A549 (cell line): ENCODE results near the gene KCTD1. TPM values are rescaled to one million over a fixed set of nuclear protein-coding genes. Genes with fewer than 3 reads are reported as not detected.
A peak's percentile ranks its signal among the peaks of the same experiment; 100 is the strongest.

Source experiments
- ATAC-seq, 2 experiments: fragments of 200-7000 bp in 1 of 2; fragments of >200 bp in 1 of 2; cut with Nextera tagmentation in 1 of 2; cut with Tn5 transposase in 1 of 2; 3 replicates each; pipeline versions ENCODE4 v1.8.0 to v1.9.1; 2018 to 2020; ENCODE audit warnings: mild to moderate bottlenecking in 1 of 2, moderate library complexity in 1 of 2
- CTCF ChIA-PET: fragments of 300-600 bp; sonication (Branson Sonifier 250); formaldehyde crosslinking; extraction: SDS; loops from one replicate; lab custom pipeline; 2021; ENCODE audit warnings: antibody characterized with exemption, inconsistent platforms; lab: Yijun Ruan, JAX
- POLR2A ChIA-PET: fragments of 350-600 bp; formaldehyde crosslinking; extraction: SDS; loops from one replicate; lab custom pipeline; 2021; ENCODE audit warnings: antibody characterized with exemption, inconsistent platforms; lab: Yijun Ruan, JAX
- DNase-seq, 2 experiments: peaks; one replicate each; pipeline versions ENCODE4 v3.0.0 to v3.0.0-alpha.2; 2011 to 2016; ENCODE audit warnings: low read depth in 1 of 2, low spot score in 1 of 2
- FAIRE-seq: peaks from 2 replicates; lab custom pipeline; 2011; peaks lifted over from hg19 to GRCh38; lab: Jason Lieb, UNC
- H3K27ac ChIP-seq, 2 experiments: fragments of >200 bp; sonication (Bioruptor Twin); formaldehyde crosslinking; 3 replicates each; pipeline ENCODE4 v1.5.1; 2016 to 2017
- H3K4me1 ChIP-seq: fragments of >200 bp; sonication (Bioruptor Twin); formaldehyde crosslinking; 3 replicates; pipeline ENCODE4 v1.6.1; 2016
- H3K4me2 ChIP-seq: fragments of >200 bp; sonication (Bioruptor Twin); formaldehyde crosslinking; 3 replicates; pipeline ENCODE4 v1.6.1; 2016
- H3K4me3 ChIP-seq: fragments of >200 bp; sonication (Bioruptor Twin); formaldehyde crosslinking; 3 replicates; pipeline ENCODE4 v1.5.1; 2016
- H3K9me3 ChIP-seq: fragments of >200 bp; sonication (Bioruptor Twin); formaldehyde crosslinking; 3 replicates; pipeline ENCODE4 v1.6.1; 2016
- CBX2 ChIP-seq: fragments of 200-600 bp; sonication (generic); IDR thresholded peaks from 2 replicates; pipeline ENCODE4 v1.6.1; 2016; ENCODE audit warnings: low read depth, mild to moderate bottlenecking, borderline replicate concordance
- E2F6 ChIP-seq: IDR thresholded peaks from 2 replicates; pipeline ENCODE4 v1.6.1; 2012; ENCODE audit warnings: low read depth, borderline replicate concordance
- EP300 ChIP-seq, 2 experiments: fragments of >200 bp; sonication (Bioruptor Twin); formaldehyde crosslinking; IDR thresholded peaks; 2 replicates in 1 of 2; 3 replicates in 1 of 2; pipeline ENCODE4 v1.6.1; 2016 to 2017
- ESRRA ChIP-seq: fragments of 150-350 bp; IDR thresholded peaks from 2 replicates; pipeline ENCODE4 v1.6.1; 2014; ENCODE audit warnings: mild to moderate bottlenecking, low read length, borderline replicate concordance
- FOSL2 ChIP-seq, 2 experiments: fragments of 450-650 bp in 1 of 2; fragments of >200 bp in 1 of 2; sonication (Bioruptor Twin) in 1 of 2; formaldehyde crosslinking; IDR thresholded peaks; 2 replicates each; pipeline versions ENCODE4 v1.5.0 to v1.6.1; 2016 to 2020; ENCODE audit warnings: mild to moderate bottlenecking in 1 of 2, moderate library complexity in 1 of 2
- GATA3 ChIP-seq: IDR thresholded peaks from 2 replicates; pipeline ENCODE4 v1.6.1; 2012; ENCODE audit warnings: borderline replicate concordance
- HMGXB4 ChIP-seq: fragments of 250-450 bp; sonication (Bioruptor Pico); IDR thresholded peaks from 2 replicates; pipeline ENCODE4 v1.5.0; 2021; ENCODE audit warnings: mild to moderate bottlenecking, moderate library complexity, borderline replicate concordance
- HOXA7 ChIP-seq: fragments of 250-450 bp; sonication (Bioruptor Pico); IDR thresholded peaks from 2 replicates; pipeline ENCODE4 v1.5.0; 2020; ENCODE audit warnings: mild to moderate bottlenecking, moderate library complexity
- JUN ChIP-seq, 2 experiments: fragments of >200 bp; sonication (Bioruptor Twin); formaldehyde crosslinking; IDR thresholded peaks; 2 replicates in 1 of 2; 3 replicates in 1 of 2; pipeline ENCODE4 v1.6.1; 2016 to 2017
- JUNB ChIP-seq: fragments of >200 bp; sonication (Bioruptor Twin); formaldehyde crosslinking; IDR thresholded peaks from 2 replicates; pipeline ENCODE4 v1.6.1; 2016
- MAX ChIP-seq: IDR thresholded peaks from 2 replicates; pipeline ENCODE4 v1.6.1; 2012
- POLR2AphosphoS2 ChIP-seq: conservative IDR thresholded peaks from 2 replicates; pipeline ENCODE4 v1.6.1; 2012; ENCODE audit warnings: low read length, improper control_type of control experiment, inconsistent platforms
- RAD21 ChIP-seq, 2 experiments: fragments of >200 bp in 1 of 2; sonication (Bioruptor Twin) in 1 of 2; formaldehyde crosslinking in 1 of 2; IDR thresholded peaks in 1 of 2; conservative IDR thresholded peaks in 1 of 2; 2 replicates in 1 of 2; 3 replicates in 1 of 2; pipeline ENCODE4 v1.6.1; 2012 to 2018; ENCODE audit warnings: inconsistent platforms in 1 of 2
- RARB ChIP-seq: fragments of 250-450 bp; sonication (Bioruptor Pico); IDR thresholded peaks from 2 replicates; pipeline ENCODE4 v1.8.0; 2021; ENCODE audit warnings: mild to moderate bottlenecking, moderate library complexity
- REST ChIP-seq: fragments of 200-600 bp; sonication (generic); IDR thresholded peaks from 2 replicates; pipeline ENCODE4 v1.6.1; 2016; ENCODE audit warnings: antibody characterized with exemption, mild to moderate bottlenecking, moderate library complexity
- SREBF2 ChIP-seq: fragments of 450-650 bp; IDR thresholded peaks from 2 replicates; pipeline ENCODE4 v1.6.1; 2014; ENCODE audit warnings: mild to moderate bottlenecking, moderate library complexity
- ZFP36 ChIP-seq: fragments of 450-650 bp; IDR thresholded peaks from 2 replicates; pipeline ENCODE4 v1.6.1; 2014; ENCODE audit warnings: borderline replicate concordance; ENCODE audit not compliant: partially characterized antibody
- ZNF302 ChIP-seq: fragments of 250-450 bp; sonication (Bioruptor Pico); IDR thresholded peaks from 2 replicates; pipeline ENCODE4 v1.9.0; 2021; ENCODE audit warnings: inconsistent platforms, mild to moderate bottlenecking, moderate library complexity
- WGBS: methylation state at CpG from one replicate; pipeline ENCODE4 v1.1.6; 2017; ENCODE audit errors: missing lambda C conversion rate; 5-methylcytosine and 5-hydroxymethylcytosine counted together
- polyA plus RNA-seq, 4 experiments: library from polyadenylated mRNA; depleted of rRNA in 3 of 4; stranded (reverse); fragments of >200 nt; fragmentation: RNase III in 1 of 4; extraction: RNeasy Plus Mini Kit Qiagen cat#74134 plus additional on column Dnase treatment in 1 of 4; gene quantifications; 2 replicates in 3 of 4; 3 replicates in 1 of 4; pipeline ENCODE4 v1.2.3, GENCODE V29; 2011 to 2017
- TF ChIP-seq, protein P1 (sequence below): fragments of 250-450 bp; sonication (Bioruptor Pico); IDR thresholded peaks from 2 replicates; pipeline ENCODE4 v1.5.0; 2020; ENCODE audit warnings: low read depth, mild to moderate bottlenecking, moderate library complexity
- TF ChIP-seq, protein P2 (sequence below): fragments of >200 bp; sonication (Bioruptor Twin); formaldehyde crosslinking; IDR thresholded peaks from 3 replicates; pipeline ENCODE4 v1.6.1; 2016

The KCTD1 gene
- polyA plus RNA-seq, 2 of the 4 experiments (the other 2 are of a cell fraction), result 26.1 to 32.1 TPM

DNA sequence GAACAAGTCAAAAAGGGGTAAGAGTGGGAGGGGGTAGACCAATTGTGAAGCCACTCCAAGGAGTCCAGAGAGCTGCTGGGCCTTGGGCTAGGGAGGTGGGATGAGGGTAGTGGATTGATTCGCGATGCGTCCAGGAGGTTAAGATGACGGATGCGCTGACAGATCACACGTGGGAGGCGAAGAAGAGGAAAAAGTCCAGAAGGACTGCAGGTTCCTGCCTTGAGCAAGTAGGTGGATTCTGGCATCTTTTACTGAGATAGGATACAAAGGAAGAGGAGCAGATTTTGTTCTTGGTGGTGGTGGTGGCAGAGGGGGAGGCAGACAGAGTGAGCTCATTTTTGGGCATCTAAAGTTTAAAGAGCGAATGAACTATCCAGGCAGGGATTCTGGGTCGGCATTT lies 76.5 kb downstream of the KCTD1 start (continued):
- no peak for TF ChIP-seq FOSL2 (IDR thresholded peaks at IDR 0.05)
- no peak for TF ChIP-seq FOSL2 (CRISPR knock-in tag; IDR thresholded peaks at IDR 0.05)
- no peak for TF ChIP-seq POLR2AphosphoS2
- TF ChIP-seq CBX2, result no peak
- TF ChIP-seq REST, result no peak
- no peak for TF ChIP-seq ESRRA
- TF ChIP-seq, protein P1, sequence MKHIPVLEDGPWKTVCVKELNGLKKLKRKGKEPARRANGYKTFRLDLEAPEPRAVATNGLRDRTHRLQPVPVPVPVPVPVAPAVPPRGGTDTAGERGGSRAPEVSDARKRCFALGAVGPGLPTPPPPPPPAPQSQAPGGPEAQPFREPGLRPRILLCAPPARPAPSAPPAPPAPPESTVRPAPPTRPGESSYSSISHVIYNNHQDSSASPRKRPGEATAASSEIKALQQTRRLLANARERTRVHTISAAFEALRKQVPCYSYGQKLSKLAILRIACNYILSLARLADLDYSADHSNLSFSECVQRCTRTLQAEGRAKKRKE (CRISPR knock-in tag), result no peak

GRCh38 chr18:26471027-26471426 lies 77.3 kb downstream of the KCTD1 start:
- CTCF ChIA-PET, result interaction anchor here (0.6 to 2.5 kb wide), 5 partner anchors 9 to 65 kb away, joined by 3 to 7 read pairs (median 3); no protein-coding TSS in a partner anchor
- Histone ChIP-seq H3K4me2 (peak overlapping the region; percentile 78), H3K4me3 (no peak overlapping the region), H3K9me3 (0 out of 3 replicates have a peak, but pooled peaks cover 2% of the 10 kb centered on the region), H3K27ac (peak overlapping the region; percentile 95 to 97), H3K4me1 (peaks cover 60% of the 10 kb centered on the region)
- 6% methylated on average over 9 of the region's 9 CpGs for WGBS
- DNase-seq (peak in 1 of 2 experiments; percentile 86), ATAC-seq (peak; percentile 78 to 89), FAIRE-seq (no peak)
- POLR2A ChIA-PET, result interaction anchor here (1.2 kb wide), 1 partner anchor 10 kb away, joined by 5 read pairs; no protein-coding TSS in a partner anchor
- peak; percentile 68 for TF ChIP-seq JUNB
- no peak for TF ChIP-seq ESRRA
- TF ChIP-seq, protein P2, sequence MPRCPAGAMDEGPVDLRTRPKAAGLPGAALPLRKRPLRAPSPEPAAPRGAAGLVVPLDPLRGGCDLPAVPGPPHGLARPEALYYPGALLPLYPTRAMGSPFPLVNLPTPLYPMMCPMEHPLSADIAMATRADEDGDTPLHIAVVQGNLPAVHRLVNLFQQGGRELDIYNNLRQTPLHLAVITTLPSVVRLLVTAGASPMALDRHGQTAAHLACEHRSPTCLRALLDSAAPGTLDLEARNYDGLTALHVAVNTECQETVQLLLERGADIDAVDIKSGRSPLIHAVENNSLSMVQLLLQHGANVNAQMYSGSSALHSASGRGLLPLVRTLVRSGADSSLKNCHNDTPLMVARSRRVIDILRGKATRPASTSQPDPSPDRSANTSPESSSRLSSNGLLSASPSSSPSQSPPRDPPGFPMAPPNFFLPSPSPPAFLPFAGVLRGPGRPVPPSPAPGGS, result no peak
- peak; percentile 73 for TF ChIP-seq MAX
- peak; percentile 61 to 65; a peak in 3 of 5 replicates for TF ChIP-seq EP300 (IDR thresholded peaks at IDR 0.05)
- peak; percentile 36; the same call in 1 of the 2 replicates for TF ChIP-seq E2F6
- TF ChIP-seq ZFP36, result no peak
- TF ChIP-seq SREBF2, result no peak
- TF ChIP-seq HOXA7 (CRISPR knock-in tag), result no peak
- 0 out of 5 replicates have a peak, but pooled peaks have one; percentile 13 to 17 for TF ChIP-seq RAD21 (conservative IDR thresholded peaks at IDR 0.05 in 1 of 2, IDR thresholded peaks at IDR 0.05 in 1 of 2)
- TF ChIP-seq RARB (CRISPR knock-in tag), result no peak
- TF ChIP-seq, protein P1 (CRISPR knock-in tag), result no peak
- TF ChIP-seq GATA3, result peak; percentile 94
- peak; percentile 63 for TF ChIP-seq FOSL2 (IDR thresholded peaks at IDR 0.05)
- TF ChIP-seq FOSL2 (CRISPR knock-in tag; IDR thresholded peaks at IDR 0.05), result peak; percentile 77
- TF ChIP-seq ZNF302 (CRISPR knock-in tag), result no peak
- TF ChIP-seq HMGXB4 (CRISPR knock-in tag), result no peak
- no peak for TF ChIP-seq REST
- peak in 1 of 2 experiments; percentile 48; a peak in 1 of 5 replicates for TF ChIP-seq JUN (IDR thresholded peaks at IDR 0.05)
